HG02798 (cell line): Measurements from ENCODE around the gene RAC2.

Source experiments
- ATAC-seq: cut with Tn5 transposase; IDR thresholded peaks from one replicate; pipeline ENCODE4 v1.9.1; 2021; ENCODE audit warnings: mild to moderate bottlenecking; ENCODE audit not compliant: unreplicated experiment, poor library complexity

RAC2 gene

GRCh38 chr22:37244114-37244921 is at the start of gene RAC2:
TSS of gene RAC2 (minus strand) at chr22:37244269. CDS start at chr22:37244148, 121 bp downstream.
- peak; percentile 64 for ATAC-seq

- no peak for ATAC-seq
These were observed 49.1 kb upstream of the RAC2 start for GRCh38 chr22:37293172-37293571.

- no peak for ATAC-seq
These were observed 48.6 kb upstream of the RAC2 start for GRCh38 chr22:37292641-37293040.

GRCh38 chr22:37291559-37292298 is 47.7 kb upstream of the RAC2 start:
- ATAC-seq: no peak

GRCh38 chr22:37290737-37291136 is 46.7 kb upstream of the RAC2 start:
- ATAC-seq: no peak

GRCh38 chr22:37289156-37289735 is 45.2 kb upstream of the RAC2 start:
- ATAC-seq: no peak

- ATAC-seq: no peak
These were observed 44.5 kb upstream of the RAC2 start for GRCh38 chr22:37288521-37288920.

- no peak for ATAC-seq
These were observed 43.5 kb upstream of the RAC2 start for GRCh38 chr22:37287550-37287951.

- no peak for ATAC-seq
These were observed 41.9 kb upstream of the RAC2 start for GRCh38 chr22:37285937-37286336.

- ATAC-seq: no peak
These were observed 40.8 kb upstream of the RAC2 start for GRCh38 chr22:37284805-37285355.

GRCh38 chr22:37284126-37284804 is 40.2 kb upstream of the RAC2 start:
- no peak for ATAC-seq

GRCh38 chr22:37283393-37283937 is 39.4 kb upstream of the RAC2 start:
- ATAC-seq: peak; percentile 29

GRCh38 chr22:37282385-37282677 is 38.3 kb upstream of the RAC2 start, which contains the start of gene CYTH4:
TSS of gene CYTH4 (plus strand) at chr22:37282508. CDS start at chr22:37282570, 62 bp downstream.
- peak; percentile 60 for ATAC-seq

GRCh38 chr22:37281646-37282384 is 37.7 kb upstream of the RAC2 start:
- no peak for ATAC-seq

- no peak for ATAC-seq
These were observed 37.1 kb upstream of the RAC2 start for GRCh38 chr22:37281195-37281594.

- no peak for ATAC-seq
These were observed 36.6 kb upstream of the RAC2 start for GRCh38 chr22:37280718-37281117.

- ATAC-seq: no peak
These were observed 35.5 kb upstream of the RAC2 start for GRCh38 chr22:37279331-37280181.

GRCh38 chr22:37278261-37278660 is 34.2 kb upstream of the RAC2 start:
- ATAC-seq: no peak

GRCh38 chr22:37277384-37277783 is 33.3 kb upstream of the RAC2 start:
- no peak for ATAC-seq
